HG03097 (cell line): ENCODE data around the gene RPL13A.
"Not testable (repeated sequence)": the region's sequence is repeated elsewhere in the genome, so short reads cannot be mapped to it uniquely, and the experiment has no call there.

Source experiments
- ATAC-seq: cut with Tn5 transposase; IDR thresholded peaks from one replicate; pipeline ENCODE4 v1.9.1; 2021; ENCODE audit not compliant: unreplicated experiment, low FRiP score

RPL13A gene

DNA sequence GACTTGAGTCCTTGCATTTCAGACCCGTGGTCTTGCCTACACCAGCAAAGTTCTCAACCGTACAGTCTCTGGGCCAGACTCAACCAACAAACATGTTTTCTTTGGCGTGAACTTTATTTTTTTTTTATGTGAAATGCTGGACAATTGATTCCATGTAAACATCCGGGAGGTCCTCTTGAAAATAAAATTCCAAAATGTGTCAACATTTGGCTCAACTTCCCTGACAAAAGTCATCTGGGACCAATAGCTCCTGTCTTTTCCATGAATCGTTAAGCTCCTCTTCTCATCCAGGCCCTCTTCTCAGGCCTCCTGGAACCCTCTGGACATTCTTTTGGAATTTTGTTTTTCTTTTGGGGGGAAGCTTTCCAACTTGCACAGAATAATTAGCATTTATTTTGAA, 31.6 kb upstream of the RPL13A start:
- ATAC-seq = no peak

DNA sequence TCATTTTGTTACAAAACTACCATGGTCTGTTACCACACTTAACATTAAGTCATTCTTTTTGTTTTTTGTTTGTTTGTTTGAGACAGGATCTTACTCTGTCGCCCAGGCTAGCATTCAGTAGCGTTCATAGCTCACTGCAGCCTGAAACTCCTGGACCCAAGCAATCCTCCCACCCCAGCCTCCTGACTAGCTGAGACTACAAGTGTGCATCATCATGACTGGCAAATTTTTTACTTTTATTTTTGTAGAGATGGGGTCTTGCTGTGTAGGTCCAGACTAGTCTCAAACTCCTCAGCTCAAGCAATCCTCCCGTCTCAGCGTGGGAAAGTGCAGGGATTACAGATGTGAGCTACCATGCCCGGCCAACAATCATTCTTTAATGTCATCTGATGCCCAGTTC, 31.1 kb upstream of the RPL13A start:
- ATAC-seq = no peak

DNA sequence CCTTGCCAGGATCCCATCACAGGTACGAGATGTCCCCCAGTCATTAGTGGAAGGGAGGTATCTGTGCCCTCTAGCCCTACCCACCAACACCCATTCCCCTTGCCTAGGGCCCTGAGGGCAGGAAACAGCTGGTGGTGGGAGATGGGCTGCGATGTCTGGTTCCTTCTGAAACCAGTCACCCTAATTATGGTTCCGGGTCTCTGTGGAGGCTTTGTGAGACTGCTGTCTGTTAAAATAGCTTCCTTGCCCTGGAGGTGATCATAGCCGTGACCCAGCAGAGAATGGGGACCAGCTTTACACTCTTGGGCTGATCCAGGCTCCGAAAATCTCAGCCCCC, 28.9 kb upstream of the RPL13A start:
- no peak for ATAC-seq

DNA sequence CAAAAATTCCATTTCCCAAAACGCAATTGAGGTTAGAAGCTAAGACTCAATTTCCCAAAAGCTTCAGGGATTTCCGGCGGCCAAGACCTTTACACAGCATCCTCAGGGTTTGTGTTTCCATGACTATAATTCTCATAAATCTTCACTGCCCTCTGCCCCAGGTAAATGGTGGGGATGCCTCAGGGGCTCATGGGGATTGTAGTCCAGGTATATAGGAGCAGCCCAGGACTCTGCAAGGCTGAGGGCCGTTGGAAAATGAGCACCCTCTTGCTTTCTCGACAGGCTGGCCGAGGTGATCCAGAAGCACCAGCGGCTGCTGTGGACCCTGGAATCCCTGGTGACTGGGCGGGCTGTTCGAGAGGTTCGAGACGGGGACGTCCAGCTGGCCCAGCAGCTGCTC, 28.0 kb upstream of the RPL13A start:
- ATAC-seq = no peak

DNA sequence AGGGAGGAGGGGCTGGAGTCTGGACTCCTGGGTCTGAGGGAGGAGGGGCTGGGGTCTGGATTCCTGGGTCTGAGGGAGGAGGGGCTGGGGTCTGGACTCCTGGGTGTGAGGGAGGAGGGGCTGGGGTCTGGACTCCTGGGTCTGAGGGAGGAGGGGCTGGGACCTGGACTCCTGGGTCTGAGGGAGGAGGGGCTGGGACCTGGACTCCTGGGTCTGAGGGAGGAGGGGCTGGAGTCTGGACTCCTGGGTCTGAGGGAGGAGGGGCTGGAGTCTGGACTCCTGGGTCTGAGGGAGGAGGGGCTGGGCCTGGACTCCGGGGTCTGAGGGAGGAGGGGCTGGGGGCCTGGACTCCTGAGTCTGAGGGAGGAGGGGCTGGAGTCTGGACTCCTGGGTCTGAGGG, 26.3 kb upstream of the RPL13A start:
- ATAC-seq = not testable (repeated sequence)

DNA sequence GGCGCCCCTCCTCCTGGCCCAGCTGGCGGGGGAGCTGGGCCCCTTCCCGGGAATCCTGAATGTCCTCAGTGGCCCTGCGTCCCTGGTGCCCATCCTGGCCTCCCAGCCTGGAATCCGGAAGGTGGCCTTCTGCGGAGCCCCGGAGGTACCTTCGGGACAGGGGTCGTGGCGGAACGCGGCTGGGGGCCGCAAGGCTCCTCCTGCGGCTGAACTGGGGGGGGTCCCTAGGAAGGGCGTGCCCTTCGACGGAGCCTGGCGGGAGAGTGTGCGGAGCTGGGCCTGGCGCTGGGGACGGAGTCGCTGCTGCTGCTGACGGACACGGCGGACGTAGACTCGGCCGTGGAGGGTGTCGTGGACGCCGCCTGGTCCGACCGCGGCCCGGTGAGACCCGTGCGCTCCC, 25.8 kb upstream of the RPL13A start:
- no peak for ATAC-seq

DNA sequence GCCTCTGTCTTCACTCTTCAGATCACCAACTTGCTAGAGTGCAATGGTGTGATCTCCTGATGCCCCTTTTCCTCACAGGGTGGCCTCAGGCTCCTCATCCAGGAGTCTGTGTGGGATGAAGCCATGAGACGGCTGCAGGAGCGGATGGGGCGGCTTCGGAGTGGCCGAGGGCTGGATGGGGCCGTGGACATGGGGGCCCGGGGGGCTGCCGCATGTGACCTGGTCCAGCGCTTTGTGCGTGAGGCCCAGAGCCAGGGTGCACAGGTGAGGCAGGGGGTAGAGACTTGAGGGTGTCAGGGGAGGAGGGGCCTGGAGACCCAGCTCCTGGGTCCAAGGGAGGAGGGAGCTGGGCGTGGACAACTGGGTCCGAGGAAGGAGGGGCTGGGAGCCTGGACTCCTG, 24.9 kb upstream of the RPL13A start:
- no peak for ATAC-seq

DNA sequence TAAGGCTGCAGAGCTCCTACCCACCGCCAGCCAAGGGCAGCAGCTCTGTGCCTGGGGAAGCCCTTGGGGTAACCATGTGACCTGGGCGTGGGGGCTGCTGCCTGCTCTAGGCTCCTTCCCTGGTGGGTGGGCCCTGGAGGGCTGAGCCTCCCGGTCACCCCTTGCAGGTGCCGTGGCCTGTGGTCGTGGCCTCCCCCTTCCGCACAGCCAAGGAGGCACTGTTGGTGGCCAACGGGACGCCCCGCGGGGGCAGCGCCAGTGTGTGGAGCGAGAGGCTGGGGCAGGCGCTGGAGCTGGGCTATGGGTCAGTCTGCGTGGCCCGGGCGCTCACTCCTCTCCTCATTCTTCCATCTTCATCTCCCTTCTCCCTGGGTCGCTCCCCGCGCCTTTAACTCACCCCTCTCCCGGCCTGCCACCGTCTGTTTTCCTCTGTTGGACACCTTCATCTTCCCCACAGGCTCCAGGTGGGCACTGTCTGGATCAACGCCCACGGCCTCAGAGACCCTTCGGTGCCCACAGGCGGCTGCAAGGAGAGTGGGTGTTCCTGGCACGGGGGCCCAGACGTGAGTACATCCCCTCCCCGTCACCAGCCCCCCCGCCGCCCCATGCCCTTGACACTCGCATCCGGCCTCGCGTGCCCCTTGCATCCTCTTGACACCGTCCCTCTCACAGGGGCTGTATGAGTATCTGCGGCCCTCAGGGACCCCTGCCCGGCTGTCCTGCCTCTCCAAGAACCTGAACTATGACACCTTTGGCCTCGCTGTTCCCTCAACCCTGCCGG, 23.3 kb upstream of the RPL13A start:
- no peak for ATAC-seq

DNA sequence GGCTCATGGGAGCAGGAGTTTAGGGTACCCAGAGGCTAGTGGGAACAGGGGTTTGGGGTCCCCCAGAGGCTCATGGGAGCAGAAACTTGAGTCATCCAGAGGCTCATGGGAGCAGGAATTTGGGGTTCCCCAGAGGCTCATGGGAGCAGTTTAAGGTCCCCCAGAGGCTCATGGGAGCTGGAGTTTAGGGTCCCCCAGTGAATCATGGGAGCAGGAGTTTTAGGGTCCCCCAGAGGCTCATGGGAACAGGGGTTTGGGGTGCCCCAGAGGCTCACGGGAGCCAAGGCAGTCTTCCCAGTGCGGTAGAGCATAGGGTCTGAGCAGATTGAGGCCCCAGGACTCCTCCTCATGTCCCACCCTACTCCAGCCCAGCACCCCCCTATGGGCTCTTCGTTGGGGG, 22.0 kb upstream of the RPL13A start:
- no peak for ATAC-seq

DNA sequence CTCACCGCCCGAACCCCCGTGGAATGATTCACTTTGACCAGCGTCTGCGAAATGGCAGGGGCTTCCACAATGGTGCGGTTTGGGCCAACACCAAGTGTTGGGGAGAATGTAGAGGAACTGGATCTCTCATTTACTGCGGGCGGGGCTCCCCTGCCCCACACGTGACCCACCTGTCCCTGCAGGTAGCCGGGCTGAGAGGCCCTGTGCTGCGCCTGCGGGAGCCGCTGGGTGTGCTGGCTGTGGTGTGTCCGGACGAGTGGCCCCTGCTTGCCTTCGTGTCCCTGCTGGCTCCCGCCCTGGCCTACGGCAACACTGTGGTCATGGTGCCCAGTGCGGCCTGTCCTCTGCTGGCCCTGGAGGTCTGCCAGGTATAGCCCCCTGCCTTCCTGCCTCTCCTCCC, 19.2 kb upstream of the RPL13A start:
- no peak for ATAC-seq

DNA sequence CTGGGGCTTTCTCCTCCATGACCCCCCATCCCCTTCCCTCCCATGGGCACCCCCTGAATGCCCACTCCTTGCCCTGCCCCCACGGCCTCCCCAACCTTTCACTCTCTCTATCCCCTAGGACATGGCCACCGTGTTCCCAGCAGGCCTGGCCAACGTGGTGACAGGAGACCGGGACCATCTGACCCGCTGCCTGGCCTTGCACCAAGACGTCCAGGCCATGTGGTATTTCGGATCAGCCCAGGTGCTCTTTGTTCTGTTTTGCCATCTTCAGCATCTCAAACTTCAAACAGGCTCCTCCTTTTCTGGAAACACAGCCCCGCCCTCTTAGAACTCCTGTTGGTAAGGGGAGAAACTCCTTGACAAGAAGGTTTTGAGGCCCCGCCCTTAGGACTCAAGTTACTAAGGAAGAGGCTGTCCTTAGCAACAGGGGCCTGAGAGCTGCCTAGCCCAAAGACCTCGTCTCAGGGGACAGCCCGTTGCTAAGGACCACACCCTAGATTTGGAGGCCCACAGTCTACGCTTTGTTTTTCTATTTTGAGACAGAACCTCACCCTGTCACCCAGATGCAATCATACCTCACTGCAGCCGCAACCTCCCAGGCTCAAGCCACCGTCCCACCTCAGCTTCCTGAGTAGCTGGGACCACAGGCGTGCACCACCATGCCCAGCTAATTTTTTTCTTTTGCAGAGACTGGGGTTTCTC, 18.5 kb upstream of the RPL13A start:
- ATAC-seq = peak; percentile 54

DNA sequence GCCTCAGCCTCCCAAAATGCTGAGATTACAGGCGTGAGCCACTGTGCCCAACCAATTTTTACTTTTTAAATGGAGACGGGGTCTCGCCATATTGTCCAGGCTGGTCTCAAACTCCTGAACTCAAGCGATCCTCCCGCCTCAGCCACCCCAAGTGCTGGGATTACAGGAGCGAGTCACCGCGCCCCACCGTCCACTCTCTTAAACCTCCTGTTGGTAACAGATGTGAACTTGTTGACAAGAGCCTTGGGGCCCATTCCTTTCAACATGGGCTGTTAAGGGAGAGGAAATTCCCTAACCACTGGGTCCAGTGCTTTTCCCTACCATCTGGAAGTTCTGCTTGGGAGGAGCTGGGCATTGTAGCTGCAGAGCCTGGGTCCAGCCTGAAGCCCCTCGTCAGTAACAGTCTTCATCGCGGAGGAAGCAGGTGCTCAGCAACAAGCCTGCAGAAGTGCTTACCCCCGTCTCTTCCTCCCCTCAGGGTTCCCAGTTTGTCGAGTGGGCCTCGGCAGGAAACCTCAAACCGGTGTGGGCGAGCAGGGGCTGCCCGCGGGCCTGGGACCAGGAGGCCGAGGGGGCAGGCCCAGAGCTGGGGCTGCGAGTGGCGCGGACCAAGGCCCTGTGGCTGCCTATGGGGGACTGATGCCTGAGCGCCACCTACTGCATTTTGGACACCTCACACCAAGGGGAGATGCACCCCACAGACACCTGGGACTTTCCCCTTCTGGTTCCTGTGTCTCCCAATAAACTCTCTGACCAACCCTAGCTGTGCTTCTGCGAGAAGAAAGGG, 17.4 kb upstream of the RPL13A start:
- peak; percentile 43 for ATAC-seq

DNA sequence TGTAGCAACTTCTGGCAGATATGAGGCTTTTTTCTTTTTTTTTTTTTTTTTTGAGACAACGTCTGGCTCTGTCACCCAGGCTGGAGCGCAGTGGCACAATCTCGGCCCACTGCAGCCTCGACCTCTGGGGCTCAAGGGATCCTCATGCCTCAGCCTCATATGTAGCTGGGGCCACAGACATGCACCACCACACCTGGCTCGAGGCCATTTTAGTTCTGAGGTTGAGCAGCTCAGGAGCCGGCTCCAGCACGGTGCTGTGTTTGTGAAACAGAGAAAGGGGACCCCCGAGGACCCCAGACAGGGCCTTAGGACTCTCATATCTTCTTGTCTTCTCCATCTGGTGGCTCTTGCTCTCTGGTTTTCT, 16.8 kb upstream of the RPL13A start:
- no peak for ATAC-seq

DNA sequence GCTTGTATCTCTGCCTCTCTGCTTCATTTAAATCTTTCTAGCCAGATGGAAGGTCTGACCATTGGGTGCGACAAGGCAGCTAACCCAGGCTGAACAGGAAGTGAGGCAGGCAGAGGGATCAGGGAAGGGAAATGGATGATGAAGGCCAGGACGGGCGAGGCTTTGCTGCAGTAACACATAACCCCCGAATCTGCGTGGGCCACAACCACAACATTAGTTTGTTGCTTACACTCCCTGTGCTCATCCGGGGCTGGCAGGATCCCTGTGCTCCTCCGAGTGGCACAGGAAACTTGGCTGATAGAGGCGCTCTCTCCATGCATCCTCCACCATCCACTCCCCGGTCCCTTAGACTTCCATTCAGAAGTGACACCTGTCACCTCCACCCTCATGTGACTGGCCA, 14.5 kb upstream of the RPL13A start:
- no peak for ATAC-seq

DNA sequence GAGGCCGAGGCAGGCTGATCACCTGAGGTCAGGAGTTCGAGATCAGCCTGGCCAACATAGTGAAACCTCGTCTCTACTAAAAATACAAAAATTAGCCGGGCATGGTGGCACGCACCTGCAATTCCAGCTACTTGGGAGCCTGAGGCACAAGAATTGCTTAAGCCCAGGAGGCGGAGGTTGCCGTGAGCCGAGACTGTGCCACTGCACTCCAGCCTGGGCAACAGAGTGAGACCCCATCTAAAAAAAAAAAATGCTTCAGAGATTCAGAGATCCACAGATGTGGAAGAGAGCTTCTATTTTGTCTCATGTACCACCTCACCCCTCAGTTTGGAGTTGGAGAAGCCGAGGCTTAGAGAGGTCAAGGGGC, 13.9 kb upstream of the RPL13A start:
- not testable (repeated sequence) for ATAC-seq

DNA sequence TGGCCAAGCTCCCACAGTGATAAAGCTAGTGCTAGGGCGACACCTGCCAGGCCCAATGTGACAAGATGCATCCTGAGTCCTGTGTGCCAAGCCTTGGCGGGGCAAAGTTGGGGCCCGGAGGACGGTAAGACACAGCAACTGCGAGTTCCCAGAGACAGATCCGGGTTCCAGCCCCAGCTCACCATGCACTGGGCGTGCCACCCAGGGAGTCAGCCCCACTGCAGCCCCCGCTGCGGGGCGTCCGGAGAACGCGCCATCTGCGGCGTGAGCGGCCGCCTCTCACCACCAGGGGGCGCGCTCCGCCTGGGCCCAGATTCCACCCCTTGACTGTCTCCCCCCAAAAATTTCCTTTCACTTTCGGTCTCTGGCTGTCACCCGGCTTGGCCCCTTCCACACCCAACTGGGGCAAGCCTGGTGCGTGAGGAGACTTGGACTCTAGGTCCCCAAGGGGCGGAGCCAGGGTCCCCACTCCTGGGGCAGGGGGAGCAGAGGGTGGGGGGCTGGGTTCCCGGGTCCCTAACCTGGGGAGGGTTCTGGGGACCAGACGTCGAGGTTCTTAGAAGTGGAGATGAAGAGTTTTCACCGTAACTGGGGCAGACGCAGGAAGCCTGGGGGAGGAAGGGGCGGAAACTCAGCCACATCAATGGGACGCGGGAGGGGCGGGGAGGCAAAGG, 13.4 kb upstream of the RPL13A start, which contains the start of gene FLT3LG:
Gene FLT3LG, plus strand, starts transcription at position 348 of the 674 bp plus-strand sequence. CDS start 425 bp downstream, outside the sequence.
- ATAC-seq = peak; percentile 60

DNA sequence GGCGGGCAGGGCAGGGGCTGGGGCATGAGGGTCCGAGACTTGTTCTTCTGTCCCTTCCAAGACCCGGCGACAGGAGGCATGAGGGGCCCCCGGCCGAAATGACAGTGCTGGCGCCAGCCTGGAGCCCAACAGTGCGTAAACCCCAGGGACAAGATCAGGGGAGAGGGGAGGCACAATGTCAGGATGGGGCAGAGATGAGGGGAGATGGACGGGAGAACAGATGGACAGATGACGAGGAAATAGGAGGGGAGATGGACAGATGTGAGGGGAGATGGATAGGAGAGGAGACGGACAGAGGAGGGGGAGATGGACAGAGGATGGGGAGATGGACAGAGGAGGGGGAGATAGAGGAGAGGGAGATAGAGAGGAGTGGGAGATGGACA, 12.9 kb upstream of the RPL13A start:
- no peak for ATAC-seq

DNA sequence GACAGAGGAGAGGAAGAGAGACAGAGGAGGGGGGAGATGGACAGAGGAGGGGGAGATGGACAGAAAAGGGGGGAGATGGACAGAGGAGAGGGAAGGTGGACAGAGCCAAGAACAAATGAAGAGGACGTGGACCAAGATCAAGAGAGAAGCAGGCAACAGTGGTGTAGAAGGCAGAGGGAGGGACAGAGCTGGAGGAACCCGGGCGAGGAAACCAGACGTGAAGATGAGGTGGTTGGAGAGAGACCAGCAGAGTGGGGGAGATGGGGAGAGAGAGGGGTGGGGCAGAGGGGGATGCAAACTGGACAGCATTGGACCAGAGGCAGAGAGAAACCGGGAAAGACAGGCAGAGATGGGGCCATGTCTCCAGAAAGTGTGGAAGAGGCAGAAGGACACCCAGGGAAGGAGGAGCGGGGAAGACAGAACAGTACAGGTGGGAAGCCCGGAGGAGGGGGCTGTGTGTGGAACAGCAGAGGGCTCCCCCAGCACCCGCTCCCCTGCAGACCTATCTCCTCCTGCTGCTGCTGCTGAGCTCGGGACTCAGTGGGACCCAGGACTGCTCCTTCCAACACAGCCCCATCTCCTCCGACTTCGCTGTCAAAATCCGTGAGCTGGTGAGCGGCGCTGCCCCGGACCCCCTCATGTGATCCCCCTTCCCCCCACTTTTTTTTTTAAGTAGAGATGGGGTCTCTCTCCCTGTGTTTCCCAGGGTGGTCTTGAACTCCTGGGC, 12.1 kb upstream of the RPL13A start:
- ATAC-seq = no peak

DNA sequence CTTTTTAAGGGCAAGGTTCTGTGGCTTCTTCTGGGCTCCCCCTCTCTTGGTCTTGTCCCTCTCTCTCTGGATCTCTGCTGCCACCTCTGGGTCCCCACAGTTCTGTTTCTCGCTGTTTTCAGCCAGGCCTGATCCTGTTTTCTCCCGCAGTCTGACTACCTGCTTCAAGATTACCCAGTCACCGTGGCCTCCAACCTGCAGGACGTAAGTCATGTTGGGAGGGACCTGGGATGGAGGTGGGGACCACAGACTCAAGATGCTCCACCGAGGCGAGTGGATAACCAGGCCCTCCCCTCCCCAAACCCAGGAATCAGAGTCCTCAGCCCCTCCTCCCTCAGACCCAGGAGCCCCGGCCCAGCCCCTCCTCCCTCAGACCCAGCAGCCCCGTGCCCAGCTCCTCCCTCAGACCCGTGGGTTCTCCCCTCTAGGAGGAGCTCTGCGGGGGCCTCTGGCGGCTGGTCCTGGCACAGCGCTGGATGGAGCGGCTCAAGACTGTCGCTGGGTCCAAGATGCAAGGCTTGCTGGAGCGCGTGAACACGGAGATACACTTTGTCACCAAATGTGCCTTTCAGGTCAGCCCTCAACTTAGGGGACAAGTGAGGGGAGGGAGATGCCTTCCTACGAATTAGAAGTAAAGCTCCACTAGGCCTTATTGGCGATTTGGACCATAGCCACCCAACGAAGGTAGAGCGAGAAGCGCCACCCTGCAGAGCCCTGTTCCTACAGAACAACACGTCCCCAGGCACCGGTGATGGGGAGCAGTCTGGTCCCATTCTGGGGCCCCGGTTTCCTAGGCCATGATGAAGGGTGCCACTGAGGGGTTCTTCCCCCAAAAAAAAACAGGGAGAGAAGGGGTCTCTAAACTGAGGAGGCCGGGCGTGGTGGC, 11.2 kb upstream of the RPL13A start:
- no peak for ATAC-seq
